DMS114 treated with DMSO at 0.1 percent for 48 hours (cell line): ENCODE data around the gene FITM2.

Experiments used
- DNase-seq: peaks from one replicate; lab custom pipeline; 2025; ENCODE audit not compliant: unreplicated experiment; lab: John Stamatoyannopoulos, UW

Gene FITM2

DNA sequence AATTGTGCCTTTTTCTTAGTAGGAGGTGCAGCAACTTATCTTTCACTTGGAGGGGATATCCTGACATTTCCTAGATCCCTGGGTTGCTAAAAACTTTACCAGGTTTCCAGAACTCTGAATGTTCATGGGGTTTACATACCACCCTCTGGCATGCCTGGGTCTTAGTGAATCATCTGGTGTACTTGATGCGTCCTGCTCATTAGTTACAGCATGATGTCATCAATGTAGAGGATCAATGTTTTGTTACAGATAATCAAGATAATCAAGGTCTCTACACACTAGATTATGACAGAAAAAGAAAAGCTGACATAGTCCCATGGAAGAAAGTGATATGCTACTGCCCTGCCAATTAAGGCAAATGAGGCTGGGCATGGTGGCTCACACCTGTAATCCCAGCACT is 27.0 kb downstream of the FITM2 start:
- no peak for DNase-seq

GRCh38 chr20:44282192-44282591 is 28.8 kb downstream of the FITM2 start:
- DNase-seq: no peak

GRCh38 chr20:44280387-44280786 is 30.6 kb downstream of the FITM2 start:
- no peak for DNase-seq

- DNase-seq: no peak
Measured at GRCh38 chr20:44279228-44279627, 31.8 kb downstream of the FITM2 start.

DNA sequence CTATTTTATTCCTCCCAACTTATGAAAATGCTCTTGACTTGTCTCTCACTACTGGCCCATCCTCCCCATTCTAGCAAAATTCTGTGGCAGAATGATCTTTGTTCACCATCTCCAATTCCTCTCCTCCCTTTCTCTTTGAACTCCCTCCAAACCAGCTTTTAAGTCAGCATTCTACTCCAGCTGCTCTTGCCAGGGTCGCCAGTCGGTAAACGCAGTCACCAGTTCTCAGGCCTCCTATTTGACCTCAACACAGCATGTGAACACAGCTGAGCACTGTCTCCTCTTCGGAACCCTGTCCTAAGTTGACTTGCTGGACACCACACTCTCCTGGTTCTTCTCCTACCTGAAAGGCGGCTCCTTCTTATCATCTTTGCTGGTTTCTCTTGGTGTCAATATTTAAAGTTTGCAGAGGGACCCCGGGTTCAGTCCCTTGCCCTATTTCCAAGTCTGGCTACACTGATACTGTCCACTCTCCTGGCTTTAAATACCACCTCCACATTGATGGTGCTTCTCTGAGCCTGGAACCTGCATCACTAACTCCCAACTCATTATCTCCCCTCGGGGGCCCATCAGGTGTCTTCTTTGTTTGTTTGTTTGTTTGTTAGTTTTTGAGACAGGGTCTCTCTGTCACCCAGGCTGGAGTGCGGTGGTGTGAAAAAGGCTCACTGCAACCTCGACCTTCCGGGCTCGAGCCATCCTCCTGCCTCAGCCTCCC is 36.5 kb downstream of the FITM2 start:
- DNase-seq: no peak

GRCh38 chr20:44273231-44274215 is 37.5 kb downstream of the FITM2 start:
- DNase-seq: no peak

DNA sequence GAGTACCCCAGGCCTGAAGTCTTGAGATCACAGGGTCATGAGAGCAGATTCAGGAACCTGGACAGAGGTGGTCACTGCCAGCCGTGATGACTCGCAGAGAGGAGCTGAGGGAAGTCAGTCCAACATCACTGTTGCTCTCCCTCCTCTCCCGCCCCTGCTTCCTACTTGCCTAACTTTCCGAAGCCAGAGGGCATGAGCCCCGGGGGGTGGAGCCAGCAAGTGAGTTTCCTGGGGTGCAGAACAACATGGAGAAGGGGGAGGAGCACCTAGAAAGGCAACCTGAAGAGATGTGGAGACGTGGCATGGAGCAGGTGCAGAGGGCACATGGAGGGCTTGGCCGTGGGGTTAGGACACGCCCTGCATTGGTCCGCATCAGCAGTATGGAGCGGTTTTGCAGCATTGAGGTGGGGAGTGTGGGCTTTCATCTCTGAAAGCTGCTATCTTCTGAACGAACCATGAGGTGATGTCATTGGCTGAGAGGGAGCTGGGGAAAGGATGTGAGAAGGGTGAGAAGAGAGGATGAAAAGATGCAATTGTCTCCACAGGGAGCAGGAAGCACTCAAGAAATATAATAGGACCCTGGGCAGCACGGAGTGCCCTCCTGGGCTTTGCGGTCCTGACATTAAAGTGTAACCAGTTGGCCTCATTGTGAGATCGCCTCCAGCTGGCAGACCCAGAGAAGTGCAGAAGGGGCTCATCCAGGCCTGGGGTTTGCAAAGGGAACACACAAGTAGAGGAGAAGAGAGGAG is 38.9 kb downstream of the FITM2 start:
- DNase-seq: no peak

GRCh38 chr20:44268802-44269201 is 42.2 kb downstream of the FITM2 start:
- no peak for DNase-seq

GRCh38 chr20:44264287-44264686 is 46.7 kb downstream of the FITM2 start:
- no peak for DNase-seq

- DNase-seq: no peak
Measured at GRCh38 chr20:44258226-44258890, 52.6 kb downstream of the FITM2 start.

DNA sequence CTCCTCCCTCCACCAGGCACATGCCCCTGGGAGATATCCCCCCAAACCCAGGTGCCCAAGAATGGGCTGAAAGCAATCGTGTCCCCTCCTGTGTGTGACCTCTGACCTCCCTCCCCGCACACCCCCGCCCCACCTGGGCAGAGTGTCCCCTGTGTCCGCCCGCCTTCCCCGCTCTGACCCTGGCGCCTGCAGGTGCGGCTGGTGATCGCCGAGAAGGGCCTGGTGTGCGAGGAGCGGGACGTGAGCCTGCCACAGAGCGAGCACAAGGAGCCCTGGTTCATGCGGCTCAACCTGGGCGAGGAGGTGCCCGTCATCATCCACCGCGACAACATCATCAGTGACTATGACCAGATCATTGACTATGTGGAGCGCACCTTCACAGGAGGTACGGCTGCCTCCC is 54.0 kb downstream of the FITM2 start:
- DNase-seq: no peak

DNA sequence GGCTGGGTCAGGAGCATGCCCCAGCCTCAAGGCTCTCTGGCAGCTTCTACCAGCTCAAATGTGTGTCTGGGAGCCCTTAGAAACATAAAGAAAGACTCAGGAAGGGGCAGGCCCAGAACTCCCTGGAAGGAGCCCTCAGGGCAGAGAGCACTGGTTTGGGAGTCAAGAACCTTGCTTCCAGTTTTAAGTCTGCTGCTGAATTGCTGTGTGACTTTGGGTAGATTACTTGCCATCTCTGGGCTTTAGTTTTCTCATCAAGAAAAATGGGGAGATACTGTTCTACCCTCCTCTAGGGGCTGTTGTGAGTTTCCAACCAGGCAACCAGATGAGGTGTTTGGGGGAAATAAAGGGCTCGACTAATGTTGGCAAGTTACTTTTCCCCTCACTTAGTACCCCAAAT is 55.1 kb downstream of the FITM2 start:
- no peak for DNase-seq

DNA sequence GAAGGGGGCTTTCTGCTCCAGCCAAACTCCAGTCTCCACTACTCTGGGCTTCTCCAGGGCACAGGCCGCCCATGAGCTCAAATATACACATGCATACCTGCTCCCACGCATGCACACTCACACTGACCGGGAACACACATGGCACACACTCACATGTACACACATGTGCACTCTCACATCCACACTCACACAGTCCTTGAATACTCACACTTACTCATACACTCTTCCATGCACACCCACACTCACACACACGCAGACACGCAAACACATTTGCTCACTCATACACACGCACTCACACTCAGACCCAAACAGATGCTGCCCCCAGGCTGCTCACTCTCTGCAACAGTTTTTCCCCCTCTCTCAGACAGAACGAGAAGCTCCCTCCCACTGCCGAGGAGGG is 56.9 kb downstream of the FITM2 start:
- DNase-seq: no peak

DNA sequence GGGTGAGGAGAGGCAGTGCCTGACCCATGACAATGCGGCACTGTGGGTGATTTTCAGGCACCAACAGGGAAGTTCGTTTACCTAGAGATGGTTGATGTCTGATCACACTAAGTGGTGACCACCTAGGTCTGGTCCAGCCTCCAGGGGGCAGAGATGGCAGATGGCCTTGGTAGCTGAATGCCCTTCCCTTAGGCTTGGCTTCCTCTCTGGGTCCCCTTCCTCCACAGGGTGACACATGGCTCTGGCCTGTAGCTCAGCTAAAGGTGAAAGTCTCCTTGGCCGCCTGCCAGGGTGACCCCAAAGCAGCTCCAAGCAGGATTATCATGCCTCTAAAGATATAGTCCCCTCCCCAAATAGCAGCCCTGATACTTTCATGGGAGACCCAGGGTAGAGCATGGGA is 57.5 kb downstream of the FITM2 start:
- no peak for DNase-seq
